Measurements from ENCODE around the gene CLCA2. TPM values are rescaled to one million over a fixed set of nuclear protein-coding genes. Genes with fewer than 3 reads are reported as not detected.

The CLCA2 gene
- polyA plus RNA-seq, 1 donor (not counting 4 experiments of a cell fraction or from before 2014, with no cell fraction given): 407 TPM

DNA sequence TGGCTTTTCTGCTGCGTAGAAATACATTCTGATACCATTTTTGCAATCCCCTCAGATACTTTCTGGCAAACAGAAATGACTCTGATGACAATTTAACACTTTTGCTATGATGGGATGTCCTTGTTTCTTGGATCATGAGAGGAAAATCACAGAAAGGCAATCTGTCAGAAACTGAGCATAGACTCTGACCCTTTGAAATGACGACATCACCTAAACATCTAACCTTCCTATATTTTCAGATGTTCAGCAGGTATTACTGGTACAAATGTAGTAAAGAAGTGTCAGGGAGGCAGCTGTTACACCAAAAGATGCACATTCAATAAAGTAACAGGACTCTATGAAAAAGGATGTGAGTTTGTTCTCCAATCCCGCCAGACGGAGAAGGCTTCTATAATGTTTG is 58.0 kb downstream of the CLCA2 start:
- dilution Hi-C loops (cut with MboI; ENCODE audit: extremely low pct_ligation_motif_present, low sequenced_read_pairs): no loop called here
- Histone ChIP-seq H2AFZ (ENCODE audit: control insufficient read depth, low read length) (no peak overlapping the region), H3K4me3 (ENCODE audit: control insufficient read depth in 2 of 3, extremely low read depth in 1 of 3, insufficient read depth in 2 of 3, low read depth in 1 of 3, low read length in 3 of 3) (no peak overlapping the region)

DNA sequence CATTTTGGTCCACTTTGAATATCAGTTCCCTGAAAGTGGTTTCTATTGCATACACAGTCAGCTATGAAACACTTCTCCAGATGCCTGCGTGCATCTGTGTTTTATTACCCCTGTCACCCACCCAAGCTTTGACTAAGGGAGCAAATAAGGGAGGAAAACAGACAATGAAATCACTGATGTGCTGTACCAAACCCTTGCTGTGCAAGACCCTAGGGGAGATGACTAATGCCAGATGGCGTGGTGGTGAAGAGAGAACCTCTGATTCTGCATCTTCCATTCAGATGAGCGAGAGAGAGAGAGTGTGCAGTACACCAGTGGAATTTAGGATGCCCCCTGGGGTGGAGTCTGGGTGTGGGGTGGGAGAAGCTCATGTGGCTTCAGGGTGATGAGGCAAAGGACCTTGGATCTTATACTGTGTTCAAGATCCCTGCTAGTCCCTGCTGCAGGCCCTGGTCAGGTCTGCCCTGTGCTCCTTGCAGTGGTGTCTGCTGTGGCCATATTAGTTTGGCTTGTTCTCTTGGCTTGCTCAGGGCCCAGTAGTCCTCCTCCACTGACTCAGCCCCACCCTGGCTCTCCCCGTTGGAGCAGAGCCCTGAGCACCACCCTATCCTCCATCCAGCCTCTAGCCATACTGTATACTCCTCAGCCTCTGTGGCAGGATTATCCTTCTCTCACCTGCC is 63.3 kb downstream of the CLCA2 start:
- DNase-seq (ENCODE audit: low read depth, low spot score) (peak; percentile 17), FAIRE-seq (no peak)
- H3K9me1 ChIP-seq (ENCODE audit: control insufficient read depth, extremely low read depth, insufficient read depth, low read length): no peaks in the 10 kb centered on the region
- no peaks in the 10 kb centered on the region for H4K20me1 ChIP-seq (ENCODE audit: control insufficient read depth, extremely low read depth, insufficient read depth, low read length)
- no peaks in the 10 kb centered on the region for H3K27me3 ChIP-seq (ENCODE audit: control insufficient read depth, extremely low read depth, insufficient read depth, low read length)
- no peaks in the 10 kb centered on the region for H3K4me1 ChIP-seq (ENCODE audit: control insufficient read depth, extremely low read depth, insufficient read depth, low read length)
- H3K79me2 ChIP-seq (ENCODE audit: control insufficient read depth, insufficient read depth, low read length): no peaks in the 10 kb centered on the region
- H3K9me3 ChIP-seq (ENCODE audit: control insufficient read depth, low read depth, low read length): no peaks in the 10 kb centered on the region
- no peaks in the 10 kb centered on the region for H3K36me3 ChIP-seq (ENCODE audit: control insufficient read depth in 2 of 2, extremely low read depth in 1 of 2, insufficient read depth in 2 of 2, low read length in 2 of 2)
- no peak overlapping the region for H3K4me2 ChIP-seq (ENCODE audit: control insufficient read depth, extremely low read depth, insufficient read depth, low read depth, low read length)
- TF ChIP-seq, protein P1, sequence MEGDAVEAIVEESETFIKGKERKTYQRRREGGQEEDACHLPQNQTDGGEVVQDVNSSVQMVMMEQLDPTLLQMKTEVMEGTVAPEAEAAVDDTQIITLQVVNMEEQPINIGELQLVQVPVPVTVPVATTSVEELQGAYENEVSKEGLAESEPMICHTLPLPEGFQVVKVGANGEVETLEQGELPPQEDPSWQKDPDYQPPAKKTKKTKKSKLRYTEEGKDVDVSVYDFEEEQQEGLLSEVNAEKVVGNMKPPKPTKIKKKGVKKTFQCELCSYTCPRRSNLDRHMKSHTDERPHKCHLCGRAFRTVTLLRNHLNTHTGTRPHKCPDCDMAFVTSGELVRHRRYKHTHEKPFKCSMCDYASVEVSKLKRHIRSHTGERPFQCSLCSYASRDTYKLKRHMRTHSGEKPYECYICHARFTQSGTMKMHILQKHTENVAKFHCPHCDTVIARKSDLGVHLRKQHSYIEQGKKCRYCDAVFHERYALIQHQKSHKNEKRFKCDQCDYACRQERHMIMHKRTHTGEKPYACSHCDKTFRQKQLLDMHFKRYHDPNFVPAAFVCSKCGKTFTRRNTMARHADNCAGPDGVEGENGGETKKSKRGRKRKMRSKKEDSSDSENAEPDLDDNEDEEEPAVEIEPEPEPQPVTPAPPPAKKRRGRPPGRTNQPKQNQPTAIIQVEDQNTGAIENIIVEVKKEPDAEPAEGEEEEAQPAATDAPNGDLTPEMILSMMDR (optimal IDR thresholded peaks at IDR 0.05 in 1 of 3, IDR thresholded peaks at IDR 0.05 in 1 of 3, conservative IDR thresholded peaks at IDR 0.05 in 1 of 3; ENCODE audit: extremely low read depth in 1 of 3, insufficient read depth in 2 of 3, low read length in 3 of 3): no peak
- no peak for TF ChIP-seq EZH2 (IDR thresholded peaks at IDR 0.05; ENCODE audit: low read length)
- no peak overlapping the region for H3K27ac ChIP-seq (ENCODE audit: control insufficient read depth, insufficient read depth, low read length)
- no peak overlapping the region for H3K4me3 ChIP-seq (ENCODE audit: control insufficient read depth in 2 of 3, extremely low read depth in 1 of 3, insufficient read depth in 2 of 3, low read depth in 1 of 3, low read length in 3 of 3)
- dilution Hi-C loops (cut with MboI; ENCODE audit: extremely low pct_ligation_motif_present, low sequenced_read_pairs): no loop called here
- no peak overlapping the region for H3K9ac ChIP-seq (ENCODE audit: control insufficient read depth, extremely low read depth, insufficient read depth, low read length)
- no peak overlapping the region for H2AFZ ChIP-seq (ENCODE audit: control insufficient read depth, low read length)

More for the DNA sequence above, 58.0 kb downstream of the CLCA2 start:
- no peaks in the 10 kb centered on the region for H3K79me2 ChIP-seq (ENCODE audit: control insufficient read depth, insufficient read depth, low read length)
- no peaks in the 10 kb centered on the region for H3K4me1 ChIP-seq (ENCODE audit: control insufficient read depth, extremely low read depth, insufficient read depth, low read length)
- H3K9ac ChIP-seq (ENCODE audit: control insufficient read depth, extremely low read depth, insufficient read depth, low read length): no peak overlapping the region
- H3K36me3 ChIP-seq (ENCODE audit: control insufficient read depth in 2 of 2, extremely low read depth in 1 of 2, insufficient read depth in 2 of 2, low read length in 2 of 2): no peaks in the 10 kb centered on the region
- H3K4me2 ChIP-seq (ENCODE audit: control insufficient read depth, extremely low read depth, insufficient read depth, low read depth, low read length): no peak overlapping the region
- no peaks in the 10 kb centered on the region for H3K9me1 ChIP-seq (ENCODE audit: control insufficient read depth, extremely low read depth, insufficient read depth, low read length)
- no peak for TF ChIP-seq EZH2 (IDR thresholded peaks at IDR 0.05; ENCODE audit: low read length)
- TF ChIP-seq, protein P1 (optimal IDR thresholded peaks at IDR 0.05 in 1 of 3, IDR thresholded peaks at IDR 0.05 in 1 of 3, conservative IDR thresholded peaks at IDR 0.05 in 1 of 3; ENCODE audit: extremely low read depth in 1 of 3, insufficient read depth in 2 of 3, low read length in 3 of 3): no peak
- no peak overlapping the region for H3K27ac ChIP-seq (ENCODE audit: control insufficient read depth, insufficient read depth, low read length)
- no peak for FAIRE-seq
- no peaks in the 10 kb centered on the region for H4K20me1 ChIP-seq (ENCODE audit: control insufficient read depth, extremely low read depth, insufficient read depth, low read length)
- no peaks in the 10 kb centered on the region for H3K9me3 ChIP-seq (ENCODE audit: control insufficient read depth, low read depth, low read length)
- H3K27me3 ChIP-seq (ENCODE audit: control insufficient read depth, extremely low read depth, insufficient read depth, low read length): no peaks in the 10 kb centered on the region
- no peak for DNase-seq (ENCODE audit: low read depth, low spot score)

Measured in keratinocyte (primary cell).